H1 (cell line): Measurements from ENCODE around the gene MOB3B. TPM values are rescaled to one million over a fixed set of nuclear protein-coding genes. Genes with fewer than 3 reads are reported as not detected.

Experiments used
- CTCF ChIA-PET: fragments of 300-600 bp; sonication (Branson Sonifier 250); formaldehyde crosslinking; loops from one replicate; lab custom pipeline; 2021; ENCODE audit not compliant: partially characterized antibody; lab: Charles Lee
- POLR2A ChIA-PET: fragments of 300-600 bp; sonication (Branson Sonifier 250); formaldehyde crosslinking; loops from one replicate; lab custom pipeline; 2021; ENCODE audit warnings: inconsistent platforms; ENCODE audit not compliant: partially characterized antibody; lab: Charles Lee
- DNase-seq, 2 experiments: peaks; one replicate each; pipeline versions ENCODE4 v3.0.0 to v3.0.0-alpha.2; 2010 to 2022; ENCODE audit warnings: low spot score in 2 of 2, low read depth in 1 of 2, mixed read lengths in 1 of 2
- FAIRE-seq: peaks from 2 replicates; lab custom pipeline; 2011; peaks lifted over from hg19 to GRCh38; lab: Jason Lieb, UNC
- H2AFZ ChIP-seq: 2 replicates; pipeline ENCODE4 v1.8.1; 2012; ENCODE audit warnings: low read length, inconsistent platforms
- H2AK5ac ChIP-seq: 2 replicates; pipeline ENCODE4 v1.6.1; 2013; ENCODE audit warnings: low read depth, low read length
- H2BK120ac ChIP-seq: replicated peaks from 2 replicates; pipeline ENCODE3; 2013; ENCODE audit warnings: low read depth, low read length, inconsistent platforms
- H2BK12ac ChIP-seq: 2 replicates; pipeline ENCODE4 v1.6.1; 2013; ENCODE audit warnings: low read depth, low read length
- H2BK15ac ChIP-seq: 2 replicates; pipeline ENCODE4 v1.6.1; 2013; ENCODE audit warnings: low read length
- H2BK20ac ChIP-seq: 2 replicates; pipeline ENCODE4 v1.6.1; 2013; ENCODE audit warnings: low read length
- H2BK5ac ChIP-seq: 2 replicates; pipeline ENCODE4 v1.6.1; 2013; ENCODE audit warnings: low read depth, low read length
- H3K14ac ChIP-seq: 2 replicates; pipeline ENCODE4 v1.6.1; 2013; ENCODE audit warnings: inconsistent platforms; ENCODE audit not compliant: insufficient read length
- H3K18ac ChIP-seq: 2 replicates; pipeline ENCODE4 v1.6.1; 2013; ENCODE audit warnings: low read length; ENCODE audit errors: extremely low read depth
- H3K23ac ChIP-seq: 2 replicates; pipeline ENCODE4 v1.6.1; 2013; ENCODE audit warnings: inconsistent platforms; ENCODE audit not compliant: insufficient read length
- H3K23me2 ChIP-seq: 2 replicates; pipeline ENCODE4 v1.6.1; 2013; ENCODE audit warnings: low read depth, low read length
- H3K27ac ChIP-seq: 2 replicates; pipeline ENCODE4 v1.6.1; 2011; ENCODE audit warnings: low read depth, low read length, inconsistent platforms
- H3K27me3 ChIP-seq, 4 experiments: replicated peaks in 1 of 4; 1 replicate in 1 of 4; 2 replicates in 3 of 4; pipeline versions ENCODE4 v1.6.1 to v1.8.1; 2011 to 2013; ENCODE audit warnings: low read length in 3 of 4, mild to moderate bottlenecking in 3 of 4, inconsistent platforms in 2 of 4, mixed read lengths in 2 of 4, moderate library complexity in 1 of 4; ENCODE audit not compliant: control insufficient read depth in 3 of 4, insufficient read depth in 3 of 4; ENCODE audit errors: extremely low read depth in 1 of 4
- H3K36me3 ChIP-seq, 4 experiments: 2 replicates each; pipeline versions ENCODE4 v1.6.1 to v1.8.1; 2011 to 2013; ENCODE audit warnings: mild to moderate bottlenecking in 4 of 4, low read length in 3 of 4, moderate library complexity in 2 of 4, control low read depth in 1 of 4, inconsistent platforms in 1 of 4; ENCODE audit not compliant: insufficient read depth in 4 of 4, control insufficient read depth in 2 of 4
- H3K4ac ChIP-seq: replicated peaks from 2 replicates; pipeline ENCODE3; 2013; ENCODE audit warnings: low read length, low read depth, mixed read lengths, inconsistent platforms; ENCODE audit not compliant: insufficient read length
- H3K4me1 ChIP-seq, 4 experiments: replicated peaks in 1 of 4; 1 replicate in 1 of 4; 2 replicates in 3 of 4; pipeline versions ENCODE4 v1.6.1 to v1.8.1; 2011 to 2013; ENCODE audit warnings: low read length in 3 of 4, inconsistent platforms in 2 of 4, mixed read lengths in 1 of 4; ENCODE audit not compliant: insufficient read depth in 4 of 4, control insufficient read depth in 3 of 4
- H3K4me2 ChIP-seq, 2 experiments: 2 replicates each; pipeline versions ENCODE4 v1.6.1 to v1.8.1; 2011 to 2013; ENCODE audit warnings: low read depth in 2 of 2, low read length in 2 of 2, control low read depth in 1 of 2, inconsistent platforms in 1 of 2, mild to moderate bottlenecking in 1 of 2; ENCODE audit not compliant: insufficient read depth in 1 of 2
- H3K4me3 ChIP-seq, 4 experiments: fragments of 200-600, 300-600 bp in 1 of 4; sonication (generic), shearing (Covaris generic), sonication (Bioruptor Twin) in 1 of 4; 2 replicates each; pipeline versions ENCODE4 v1.5.1 to v1.8.1; 2011 to 2016; ENCODE audit warnings: low read length in 4 of 4, low read depth in 3 of 4, control low read depth in 2 of 4, inconsistent platforms in 2 of 4, mild to moderate bottlenecking in 2 of 4, mixed read lengths in 1 of 4, moderate library complexity in 1 of 4; ENCODE audit not compliant: insufficient read depth in 2 of 4; ENCODE audit errors: extremely low read depth in 1 of 4
- H3K56ac ChIP-seq: replicated peaks from 2 replicates; pipeline ENCODE3; 2013; ENCODE audit warnings: low read depth, mild to moderate bottlenecking, mixed read lengths, low read length, inconsistent platforms; ENCODE audit not compliant: insufficient read length
- H3K79me1 ChIP-seq: 2 replicates; pipeline ENCODE4 v1.6.1; 2013; ENCODE audit warnings: low read depth, low read length, control low read depth
- H3K79me2 ChIP-seq, 2 experiments: 2 replicates each; pipeline versions ENCODE4 v1.6.1 to v1.8.1; 2012 to 2013; ENCODE audit warnings: low read length in 2 of 2, mild to moderate bottlenecking in 2 of 2, inconsistent platforms in 1 of 2; ENCODE audit not compliant: insufficient read depth in 2 of 2, control insufficient read depth in 1 of 2
- H3K9ac ChIP-seq, 4 experiments: replicated peaks in 1 of 4; 1 replicate in 1 of 4; 2 replicates in 3 of 4; pipeline versions ENCODE4 v1.6.1 to v1.8.1; 2011 to 2013; ENCODE audit warnings: low read depth in 3 of 4, low read length in 3 of 4, control low read depth in 2 of 4, mild to moderate bottlenecking in 2 of 4, moderate library complexity in 2 of 4, inconsistent platforms in 1 of 4; ENCODE audit errors: extremely low read depth in 1 of 4
- H3K9me3 ChIP-seq, 2 experiments: 2 replicates each; pipeline versions ENCODE4 v1.6.1 to v1.8.1; 2012 to 2013; ENCODE audit warnings: mild to moderate bottlenecking in 2 of 2, moderate library complexity in 2 of 2, control low read depth in 1 of 2, inconsistent platforms in 1 of 2, low read depth in 1 of 2, low read length in 1 of 2, mixed read lengths in 1 of 2; ENCODE audit not compliant: insufficient read depth in 2 of 2
- H4K20me1 ChIP-seq, 2 experiments: replicated peaks in 1 of 2; 2 replicates each; pipeline versions ENCODE3 to v1.8.1; 2011 to 2013; ENCODE audit warnings: inconsistent platforms in 2 of 2, low read length in 2 of 2, mild to moderate bottlenecking in 1 of 2; ENCODE audit not compliant: insufficient read depth in 2 of 2, control insufficient read depth in 1 of 2
- H4K5ac ChIP-seq: 2 replicates; pipeline ENCODE4 v1.6.1; 2013; ENCODE audit warnings: low read length, low read depth, mixed read lengths, inconsistent platforms; ENCODE audit not compliant: insufficient read length
- H4K8ac ChIP-seq: 2 replicates; pipeline ENCODE4 v1.8.0; 2013; ENCODE audit warnings: mild to moderate bottlenecking, moderate library complexity, low read length, inconsistent platforms; ENCODE audit not compliant: insufficient read depth; ENCODE audit errors: extremely low read depth
- H4K91ac ChIP-seq: replicated peaks from 2 replicates; pipeline ENCODE3; 2013; ENCODE audit warnings: low read length, mixed read lengths, inconsistent platforms; ENCODE audit not compliant: insufficient read length
- BCL11A ChIP-seq, 2 experiments: IDR thresholded peaks; one replicate each; pipeline ENCODE4 v1.6.1; 2011; ENCODE audit warnings: low read depth in 2 of 2, low read length in 2 of 2, mild to moderate bottlenecking in 2 of 2
- CEBPB ChIP-seq: IDR thresholded peaks from 2 replicates; pipeline ENCODE4 v1.6.1; 2012; ENCODE audit warnings: low read depth, low read length
- WGBS, 2 experiments: shearing (Covaris generic) in 1 of 2; methylation state at CpG; one replicate each; pipeline versions ENCODE4 v1.1.6 to v1.1.7; 2013 to 2015; ENCODE audit warnings: low lambda C conversion rate in 2 of 2, mixed read lengths in 2 of 2, inconsistent platforms in 1 of 2, low coverage in 1 of 2, missing lambda C conversion rate in 1 of 2; ENCODE audit not compliant: insufficient replicate concordance in 2 of 2, insufficient coverage in 1 of 2, insufficient read length in 1 of 2; ENCODE audit errors: extremely low coverage in 1 of 2, missing lambda C conversion rate in 1 of 2; 5-methylcytosine and 5-hydroxymethylcytosine counted together
- polyA plus RNA-seq, 7 experiments: library from polyadenylated mRNA; depleted of rRNA in 3 of 7; stranded (reverse) in 5 of 7; unstranded in 2 of 7; fragments of >200 nt in 5 of 7; fragments of 200-250 nt in 2 of 7; gene quantifications; 1 replicate in 5 of 7; 2 replicates in 1 of 7; 4 replicates in 1 of 7; pipeline versions ENCODE4 v1.2.1 to v1.2.3, GENCODE V29; 2011 to 2013; ENCODE audit warnings: missing spikeins in 2 of 7, mixed read lengths in 2 of 7
- total RNA-seq: library from RNA; stranded (reverse); fragmentation: NEBNext Ultra II Directional; extraction: Animal tissue kit (Norgen Biotek cat#: 25700); gene quantifications from 2 replicates; pipeline ENCODE4 v1.2.1, GENCODE V29; 2021

MOB3B gene
- total and polyA plus RNA-seq, 2 of the 8 experiments (the other 6 are each of a cell fraction or from before 2014, with no cell fraction given): 12.7 to 16.1 TPM

- POLR2A ChIA-PET: no interaction called here
- no peaks in the 10 kb centered on the region for H3K27me3 ChIP-seq
- H3K36me3 ChIP-seq: peaks cover 0 to 7% (median 2%) of the 10 kb centered on the region in 4 experiments; a peak in 3 of 8 replicates
- no peaks in the 10 kb centered on the region for H3K79me2 ChIP-seq
- H4K91ac ChIP-seq: no peak overlapping the region
- peaks cover 0 to 5% (median 0%) of the 10 kb centered on the region in 4 experiments; a peak in 2 of 7 replicates for H3K4me1 ChIP-seq
- FAIRE-seq (no peak), DNase-seq (no peak)
- TF ChIP-seq CEBPB (peak; percentile 52; the same call in 1 of the 2 replicates), BCL11A (IDR thresholded peaks at IDR 0.05; ENCODE audit: low read depth in 2 of 2, low read length in 2 of 2) (no peak)
- H3K23me2 ChIP-seq: no peaks in the 10 kb centered on the region
- no peak overlapping the region for H4K5ac ChIP-seq
- no peak overlapping the region for H2BK20ac ChIP-seq
- H3K14ac ChIP-seq: no peak overlapping the region
- H4K20me1 ChIP-seq: no peaks in the 10 kb centered on the region
- H3K56ac ChIP-seq: no peak overlapping the region
- H3K27ac ChIP-seq: no peak overlapping the region
- no peaks in the 10 kb centered on the region for H3K9me3 ChIP-seq
- H3K79me1 ChIP-seq: no peaks in the 10 kb centered on the region
- H2AFZ ChIP-seq: no peak overlapping the region
- H3K18ac ChIP-seq: no peak overlapping the region
- H2BK15ac ChIP-seq: no peak overlapping the region
- H3K4me2 ChIP-seq: no peak overlapping the region
- CTCF ChIA-PET: interaction anchor here (0.6 to 4.6 kb wide), 9 partner anchors 8 to 208 kb away, joined by 3 to 48 read pairs (median 6); partner anchors contain the start of gene MOB3B
- no peak overlapping the region for H2BK5ac ChIP-seq
- no peak overlapping the region for H3K9ac ChIP-seq
- no peak overlapping the region for H3K23ac ChIP-seq
- no peak overlapping the region for H4K8ac ChIP-seq
- no peak overlapping the region for H2BK12ac ChIP-seq
- no peak overlapping the region for H2AK5ac ChIP-seq
- no peak overlapping the region for H3K4ac ChIP-seq
- no peak overlapping the region for H3K4me3 ChIP-seq
- no peak overlapping the region for H2BK120ac ChIP-seq
- WGBS, 2 experiments: 93% methylated on average over 5 of the region's 5 CpGs; no CpG with 5 or more reads in 1 of the 2 experiments
Observed at GRCh38 chr9:27539479-27540441, 10.1 kb upstream of the MOB3B start.
